Mucosa of descending colon (tissue), 3 donors: Measurements from ENCODE around the gene TMEM161A. TPM values are rescaled to one million over a fixed set of nuclear protein-coding genes. Genes with fewer than 3 reads are reported as not detected.

Experiments
- ATAC-seq: fragments of 200-7000 bp; cut with Tn5 transposase; one replicate; pipeline ENCODE4 v1.9.1; 2020; ENCODE audit warnings: mild to moderate bottlenecking, moderate library complexity
- DNase-seq, 3 donors: peaks; one replicate each; pipeline ENCODE4 v3.0.0-alpha.2; 2020
- H3K36me3 ChIP-seq: fragments of 200-600 bp; one replicate; pipeline ENCODE4 v1.8.0; 2021; ENCODE audit warnings: low read depth, mild to moderate bottlenecking
- H3K4me1 ChIP-seq: fragments of 200-600 bp; one replicate; pipeline ENCODE4 v1.8.0; 2021; ENCODE audit warnings: low read depth, mild to moderate bottlenecking
- H3K4me3 ChIP-seq: fragments of 200-600 bp; one replicate; pipeline ENCODE4 v1.8.0; 2021; ENCODE audit warnings: mild to moderate bottlenecking
- H3K9me3 ChIP-seq: fragments of 200-600 bp; one replicate; pipeline ENCODE4 v1.8.0; 2021; ENCODE audit warnings: mild to moderate bottlenecking
- CTCF ChIP-seq: fragments of 200-600 bp; IDR thresholded peaks from one replicate; pipeline ENCODE4 v1.8.0; 2022; ENCODE audit warnings: antibody characterized with exemption, mild to moderate bottlenecking
- intact Hi-C, 2 donors: fragments of 100-400 bp; cut with DNase I in 1 of 2; cut with micrococcal nuclease in 1 of 2; formaldehyde crosslinking; loops; one replicate each; pipeline versions ENCODE4 v1.11.0 to v1.11.1; 2022; cut with DNase I, micrococcal nuclease
- total RNA-seq, 3 donors: library from RNA; stranded (reverse); fragmentation: NEBNext Ultra II Directional in 2 of 3; extraction: Animal tissue kit (Norgen Biotek cat#: 25700) in 2 of 3; gene quantifications; one replicate each; pipeline versions ENCODE4 v1.2.1 to v1.2.4, GENCODE V29; 2021 to 2023
- donor health status: DM: no; HTN: no; CAD: no; lungs with moderate emphysema.
- donor health status: DM: no; HTN: no; CAD: no.
- donor health status: DM: no; HTN: yes; CAD: no.

Gene TMEM161A
- total RNA-seq, 3 donors from 2014 or later = 14.7 to 23.4 (median 17.6) TPM

- no peak overlapping the region for H3K4me3 ChIP-seq
- DNase-seq (no peak), ATAC-seq (no peak)
Observed at GRCh38 chr19:19131989-19132388, 6.3 kb downstream of the TMEM161A start.

GRCh38 chr19:19126102-19126501, 12.2 kb downstream of the TMEM161A start:
- ATAC-seq (no peak), DNase-seq (no peak)
- no peak overlapping the region for H3K4me3 ChIP-seq
- no peaks in the 10 kb centered on the region for H3K9me3 ChIP-seq
- H3K36me3 ChIP-seq = no peaks in the 10 kb centered on the region
- TF ChIP-seq CTCF = no peak
- no peaks in the 10 kb centered on the region for H3K4me1 ChIP-seq
- intact Hi-C loops = no loop called here

More at GRCh38 chr19:19131989-19132388, 6.3 kb downstream of the TMEM161A start:
- no peak for TF ChIP-seq CTCF
- intact Hi-C loops = no loop called here
- H3K36me3 ChIP-seq = no peaks in the 10 kb centered on the region
- H3K4me1 ChIP-seq = no peaks in the 10 kb centered on the region
- peaks cover 7% of the 10 kb centered on the region for H3K9me3 ChIP-seq

GRCh38 chr19:19123386-19123785, 14.9 kb downstream of the TMEM161A start:
- H3K36me3 ChIP-seq = no peaks in the 10 kb centered on the region
- no peak for DNase-seq
- no peaks in the 10 kb centered on the region for H3K4me1 ChIP-seq
- H3K4me3 ChIP-seq = no peak overlapping the region
- intact Hi-C loops = no loop called here
- ATAC-seq = no peak
- no peaks in the 10 kb centered on the region for H3K9me3 ChIP-seq
- TF ChIP-seq CTCF = no peak

- ATAC-seq (no peak), DNase-seq (no peak)
- H3K36me3 ChIP-seq = no peaks in the 10 kb centered on the region
- TF ChIP-seq CTCF = no peak
- no peaks in the 10 kb centered on the region for H3K4me1 ChIP-seq
- no peak overlapping the region for H3K4me3 ChIP-seq
- intact Hi-C loops = no loop called here
- no peaks in the 10 kb centered on the region for H3K9me3 ChIP-seq
Observed at GRCh38 chr19:19122902-19123301, 15.4 kb downstream of the TMEM161A start.

GRCh38 chr19:19121371-19121770, 16.9 kb downstream of the TMEM161A start:
- TF ChIP-seq CTCF = no peak
- Histone ChIP-seq H3K4me3 (no peak overlapping the region), H3K9me3 (no peaks in the 10 kb centered on the region), H3K4me1 (no peaks in the 10 kb centered on the region), H3K36me3 (no peaks in the 10 kb centered on the region)
- DNase-seq (no peak), ATAC-seq (no peak)
- intact Hi-C loops = no loop called here
